Measurements from ENCODE around the gene TWIST1. TPM values are rescaled to one million over a fixed set of nuclear protein-coding genes. Genes with fewer than 3 reads are reported as not detected.

Gene TWIST1
- total RNA-seq (2014; rRNA removed) (15.7 and 22.3 TPM in 2 replicates), Bru-seq, nascent RNA (percentile 76 among the genes with signal in this experiment), BruChase-seq, experiment 1, labeled RNA remaining after a 6-hour chase (percentile 85 among the genes with signal in this experiment), BruChase-seq, experiment 2, labeled RNA remaining after a 2-hour chase (percentile 87 among the genes with signal in this experiment)
- long read RNA-seq, transcript TWIST1-201 (2 exons, 1,666 nt): major isoform, 33 of 52 reads
- long read RNA-seq, partial matches to known transcripts: 0 of 52 reads
- long read RNA-seq, other reads (novel, unspliced or antisense): 18 of 52 reads

- no peaks in the 10 kb centered on the region for H3K27me3 ChIP-seq (ENCODE audit: low read length)
- POLR2A ChIA-PET (ENCODE audit: unreplicated experiment): interaction anchor here (0.6 to 1.0 kb wide), 4 partner anchors 23 to 1576 kb away, joined by 3 to 12 read pairs (median 4); no protein-coding TSS in a partner anchor
Measured at GRCh38 chr7:19117091-19117869, at the start of gene TWIST1. TWIST1 (minus strand) TSS chr7:19117636; CDS start chr7:19117321, 315 bp downstream.

GRCh38 chr7:19161671-19162070, 44.2 kb upstream of the TWIST1 start:
- no peak overlapping the region for H3K4me2 ChIP-seq (ENCODE audit: low read length)
- no peaks in the 10 kb centered on the region for H3K9me2 ChIP-seq (replicated peaks; ENCODE audit: low read length)
- H3K79me2 ChIP-seq (ENCODE audit: low read length): no peaks in the 10 kb centered on the region
- H2AFZ ChIP-seq (ENCODE audit: low read length): no peak overlapping the region
- no peaks in the 10 kb centered on the region for H3K4me1 ChIP-seq (ENCODE audit: insufficient read depth, low read length)
- H3F3A ChIP-seq (ENCODE audit: low read length, unreplicated experiment): no peaks in the 10 kb centered on the region
- 0 out of 2 replicates have a peak, but pooled peaks cover 4% of the 10 kb centered on the region for H3K27me3 ChIP-seq (ENCODE audit: low read length)
- no peak for DNase-seq
- intact Hi-C loops (cut with micrococcal nuclease): no loop called here
- H4K20me1 ChIP-seq (ENCODE audit: low read length): no peaks in the 10 kb centered on the region
- no peak for ATAC-seq
- TF ChIP-seq CTCF (conservative IDR thresholded peaks at IDR 0.05; ENCODE audit: low read depth, low read length) (no peak), EZH2phosphoT487 (IDR thresholded peaks at IDR 0.05; ENCODE audit: borderline replicate concordance, low read length) (no peak), EZH2 (IDR thresholded peaks at IDR 0.05; ENCODE audit: low read length, unreplicated experiment) (no peak)
- H3K27ac ChIP-seq (ENCODE audit: low read length): no peak overlapping the region
- H3K9ac ChIP-seq (ENCODE audit: low read length): no peak overlapping the region
- BruUV-seq (replicated peaks): no TSS peak
- no peaks in the 10 kb centered on the region for H3K36me3 ChIP-seq (ENCODE audit: low read depth, low read length)
- CTCF ChIA-PET: no interaction called here
- no peak overlapping the region for H3K4me3 ChIP-seq (ENCODE audit: low read length)
- POLR2A ChIA-PET (ENCODE audit: unreplicated experiment): no interaction called here
- H3K9me3 ChIP-seq (ENCODE audit: low read length): no peaks in the 10 kb centered on the region

More at GRCh38 chr7:19117091-19117869, at the start of gene TWIST1:
- H3K9ac ChIP-seq (ENCODE audit: low read length): peak within 1 kb of the TSS; percentile 66
- peaks cover 33% of the 10 kb centered on the region for H3K79me2 ChIP-seq (ENCODE audit: low read length)
- H2AFZ ChIP-seq (ENCODE audit: low read length): peak within 1 kb of the TSS; percentile 89
- no peak within 1 kb of the TSS for H3K27ac ChIP-seq (ENCODE audit: low read length)
- ATAC-seq (peak; percentile 78), DNase-seq (peak; percentile 77)
- no peak for TF ChIP-seq CTCF (conservative IDR thresholded peaks at IDR 0.05; ENCODE audit: low read depth, low read length)
- no peak for TF ChIP-seq EZH2phosphoT487 (IDR thresholded peaks at IDR 0.05; ENCODE audit: borderline replicate concordance, low read length)
- TF ChIP-seq EZH2 (IDR thresholded peaks at IDR 0.05; ENCODE audit: low read length, unreplicated experiment): no peak
- H3K4me1 ChIP-seq (ENCODE audit: insufficient read depth, low read length): peaks cover 16% of the 10 kb centered on the region
- peaks cover 9% of the 10 kb centered on the region; the same call in 1 of the 2 replicates for H4K20me1 ChIP-seq (ENCODE audit: low read length)
- intact Hi-C loops (cut with micrococcal nuclease): loop anchor here (2.0 to 10.0 kb wide), 5 partner anchors 92 to 764 kb away; no protein-coding TSS in a partner anchor
- peak within 1 kb of the TSS; percentile 99 for H3K4me3 ChIP-seq (ENCODE audit: low read length)
- no peaks in the 10 kb centered on the region for H3K9me2 ChIP-seq (replicated peaks; ENCODE audit: low read length)
- no peaks in the 10 kb centered on the region for H3F3A ChIP-seq (ENCODE audit: low read length, unreplicated experiment)
- no TSS peak for BruUV-seq (replicated peaks)
- H3K4me2 ChIP-seq (ENCODE audit: low read length): peak within 1 kb of the TSS; percentile 93
- H3K9me3 ChIP-seq (ENCODE audit: low read length): no peaks in the 10 kb centered on the region
- CTCF ChIA-PET: interaction anchor here (0.6 to 1.3 kb wide), 4 partner anchors 165 to 765 kb away, joined by 3 to 9 read pairs (median 4); no protein-coding TSS in a partner anchor
- H3K36me3 ChIP-seq (ENCODE audit: low read depth, low read length): no peaks in the 10 kb centered on the region

All from PC-3 (cell line).